HEK293 (cell line): ENCODE results near the gene ZKSCAN3.

Source experiments
- ATF2 ChIP-seq: fragments of 450-650 bp; formaldehyde crosslinking; IDR thresholded peaks from 2 replicates; pipeline ENCODE4 v1.5.1; 2016; ENCODE audit warnings: missing biosample characterization, missing genetic modification characterization, low read depth
- BCL11A ChIP-seq: fragments of 450-650 bp; formaldehyde crosslinking; IDR thresholded peaks from 2 replicates; pipeline ENCODE4 v1.5.1; 2016; ENCODE audit warnings: low read depth, missing biosample characterization, missing genetic modification characterization
- EGR2 ChIP-seq: fragments of 450-650 bp; formaldehyde crosslinking; IDR thresholded peaks from 2 replicates; pipeline ENCODE4 v1.5.1; 2016; ENCODE audit warnings: low read depth, missing biosample characterization, missing genetic modification characterization
- GFI1B ChIP-seq: fragments of 450-650 bp; formaldehyde crosslinking; IDR thresholded peaks from 2 replicates; pipeline ENCODE4 v1.5.1; 2016; ENCODE audit warnings: missing biosample characterization, missing genetic modification characterization
- GLI2 ChIP-seq: fragments of 450-650 bp; formaldehyde crosslinking; IDR thresholded peaks from 2 replicates; pipeline ENCODE4; 2017; ENCODE audit warnings: missing biosample characterization, missing genetic modification characterization, low read depth, borderline replicate concordance
- PRDM6 ChIP-seq: fragments of 450-650 bp; formaldehyde crosslinking; IDR thresholded peaks from 2 replicates; pipeline ENCODE4 v1.5.1; 2017; ENCODE audit warnings: missing biosample characterization, missing genetic modification characterization
- WT1 ChIP-seq: fragments of 450-650 bp; formaldehyde crosslinking; IDR thresholded peaks from 2 replicates; pipeline ENCODE4 v1.5.1; 2016; ENCODE audit warnings: missing biosample characterization, missing genetic modification characterization
- YY1 ChIP-seq: fragments of 450-650 bp; formaldehyde crosslinking; IDR thresholded peaks from 2 replicates; pipeline ENCODE4 v1.5.1; 2018; ENCODE audit warnings: missing biosample characterization, missing genetic modification characterization
- ZBTB11 ChIP-seq: fragments of 450-650 bp; formaldehyde crosslinking; conservative IDR thresholded peaks from 2 replicates; pipeline ENCODE4 v1.5.1; 2016; ENCODE audit warnings: low read depth, missing biosample characterization, missing genetic modification characterization
- ZBTB26 ChIP-seq: fragments of 450-650 bp; formaldehyde crosslinking; optimal IDR thresholded peaks from 2 replicates; pipeline ENCODE3; 2016; ENCODE audit warnings: missing biosample characterization, mild to moderate bottlenecking, missing genetic modification characterization
- ZBTB44 ChIP-seq: fragments of 450-650 bp; IDR thresholded peaks from 2 replicates; pipeline ENCODE4 v1.5.1; 2018; ENCODE audit warnings: missing biosample characterization, mild to moderate bottlenecking, missing genetic modification characterization
- ZFP3 ChIP-seq: fragments of 450-650 bp; formaldehyde crosslinking; IDR thresholded peaks from 2 replicates; pipeline ENCODE4 v1.5.1; 2016; ENCODE audit warnings: low read depth, missing biosample characterization, missing genetic modification characterization
- ZNF10 ChIP-seq: fragments of 450-650 bp; formaldehyde crosslinking; IDR thresholded peaks from 2 replicates; pipeline ENCODE4 v1.5.1; 2017; ENCODE audit warnings: missing biosample characterization, missing genetic modification characterization
- ZNF26 ChIP-seq: fragments of 450-650 bp; formaldehyde crosslinking; IDR thresholded peaks from 2 replicates; pipeline ENCODE4 v1.5.1; 2016; ENCODE audit warnings: missing biosample characterization, missing genetic modification characterization
- ZNF341 ChIP-seq: fragments of 450-650 bp; formaldehyde crosslinking; IDR thresholded peaks from 2 replicates; pipeline ENCODE4; 2016; ENCODE audit warnings: low read depth, missing biosample characterization, missing genetic modification characterization
- ZNF366 ChIP-seq: fragments of 450-650 bp; formaldehyde crosslinking; conservative IDR thresholded peaks from 2 replicates; pipeline ENCODE4 v1.5.1; 2016; ENCODE audit warnings: missing biosample characterization, missing genetic modification characterization
- ZNF416 ChIP-seq: fragments of 450-650 bp; formaldehyde crosslinking; IDR thresholded peaks from 2 replicates; pipeline ENCODE4 v1.5.1; 2016; ENCODE audit warnings: missing biosample characterization, missing genetic modification characterization
- ZNF623 ChIP-seq: fragments of 450-650 bp; formaldehyde crosslinking; IDR thresholded peaks from 2 replicates; pipeline ENCODE4 v1.5.1; 2016; ENCODE audit warnings: missing biosample characterization, missing genetic modification characterization
- ZNF701 ChIP-seq: fragments of 450-650 bp; formaldehyde crosslinking; IDR thresholded peaks from 2 replicates; pipeline ENCODE4 v1.5.1; 2016; ENCODE audit warnings: missing biosample characterization, missing genetic modification characterization
- ZNF707 ChIP-seq: fragments of 450-650 bp; formaldehyde crosslinking; IDR thresholded peaks from 2 replicates; pipeline ENCODE4 v1.5.1; 2016; ENCODE audit warnings: missing biosample characterization, missing genetic modification characterization
- ZNF747 ChIP-seq: fragments of 450-650 bp; formaldehyde crosslinking; IDR thresholded peaks from 2 replicates; pipeline ENCODE4 v1.5.1; 2016; ENCODE audit warnings: missing biosample characterization, missing genetic modification characterization
- ZNF776 ChIP-seq: fragments of 450-650 bp; formaldehyde crosslinking; IDR thresholded peaks from 2 replicates; pipeline ENCODE4 v1.5.0; 2017; ENCODE audit warnings: missing biosample characterization, missing genetic modification characterization, borderline replicate concordance

Gene ZKSCAN3

GRCh38 chr6:28311139-28311823, 38.5 kb upstream of the ZKSCAN3 start (continued):
- TF ChIP-seq ZNF416 (tag by site-specific recombination) (no peak), EGR2 (peak; percentile 86), ZBTB44 (tag by site-specific recombination) (no peak), WT1 (peak; percentile 73; the same call in 1 of the 2 replicates), GLI2 (tag by site-specific recombination) (no peak), YY1 (tag by site-specific recombination) (no peak; the same call in 1 of the 2 replicates), ZNF341 (tag by site-specific recombination) (0 out of 2 replicates have a peak, but pooled peaks have one; percentile 15), ZBTB26 (tag by site-specific recombination) (no peak), GFI1B (tag by site-specific recombination) (no peak), ZFP3 (tag by site-specific recombination) (no peak), ZNF10 (tag by site-specific recombination) (no peak), ZNF701 (tag by site-specific recombination) (no peak), ZNF623 (no peak), ZNF26 (no peak), PRDM6 (tag by site-specific recombination) (no peak), ZNF366 (tag by site-specific recombination) (no peak), ZBTB11 (tag by site-specific recombination) (no peak), ATF2 (tag by site-specific recombination) (no peak), ZNF707 (no peak), BCL11A (no peak), ZNF776 (tag by site-specific recombination) (no peak), ZNF747 (tag by site-specific recombination) (no peak)
